ENCODE measurements around the gene RABGAP1.

RABGAP1 gene

DNA sequence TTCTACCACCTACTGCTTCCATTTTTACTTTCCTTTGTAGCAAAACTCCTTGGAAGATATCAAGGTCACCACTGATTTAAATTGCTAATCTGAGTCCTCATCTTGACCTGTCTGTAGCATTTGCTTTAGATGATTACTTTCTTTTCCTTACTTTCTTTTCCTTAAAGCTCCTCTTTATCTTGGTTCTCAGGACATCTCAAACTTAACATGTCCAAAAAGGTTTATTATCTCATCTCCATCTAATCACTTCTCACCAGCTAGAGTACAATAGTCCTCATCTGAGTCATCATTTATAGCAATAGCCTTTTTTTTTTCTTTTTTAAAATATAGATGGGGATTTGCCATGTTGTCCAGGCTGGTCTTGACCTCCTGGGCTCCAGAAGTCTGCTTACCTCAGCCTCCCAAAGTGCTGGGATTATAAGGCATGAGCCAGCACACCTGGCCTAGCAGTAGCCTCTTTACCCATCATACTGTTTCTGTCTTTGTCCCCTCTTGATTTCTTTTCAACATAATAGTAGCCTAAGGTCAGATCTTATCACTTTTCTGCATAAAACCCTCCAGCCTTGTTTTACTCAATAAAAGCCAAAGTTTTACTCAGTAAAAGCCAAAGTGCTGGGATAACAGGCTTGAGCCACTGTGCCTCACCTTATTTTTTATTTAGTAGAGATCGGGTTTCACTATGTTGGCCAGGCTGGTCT, 59.7 kb downstream of the RABGAP1 start:
- H3K27me3 ChIP-seq (ENCODE audit: control insufficient read depth in 1 of 2, insufficient read depth in 1 of 2, low read length in 2 of 2) = no peaks in the 10 kb centered on the region
- no peak for DNase-seq

DNA sequence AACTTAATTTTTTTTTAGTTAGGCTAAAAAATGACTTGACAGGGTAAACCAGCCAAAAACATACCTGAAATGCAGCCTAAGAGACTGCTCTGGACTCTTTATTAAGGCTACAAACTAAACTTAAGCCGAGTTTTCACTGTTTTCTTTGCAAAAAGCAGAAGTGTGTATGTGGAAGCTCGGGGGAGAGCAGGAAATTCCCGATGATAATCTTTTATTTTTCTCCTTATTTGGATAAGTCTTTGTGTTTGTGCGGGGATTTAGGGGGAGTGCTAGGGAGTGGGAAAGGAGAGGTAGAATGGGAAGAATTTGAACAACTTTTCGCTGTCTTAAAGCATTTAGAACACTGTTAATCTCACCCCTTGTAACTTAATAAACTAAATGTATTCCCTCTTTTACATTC, 61.9 kb downstream of the RABGAP1 start:
- no peak overlapping the region for H3K14ac ChIP-seq (ENCODE audit: low read length in 2 of 2)
- H3K79me1 ChIP-seq (replicated peaks; ENCODE audit: low read length, poor library complexity, severe bottlenecking) = peaks cover 1% of the 10 kb centered on the region
- no peak overlapping the region for H2AK5ac ChIP-seq (ENCODE audit: low read length, severe bottlenecking)
- H3K4ac ChIP-seq (ENCODE audit: low read depth in 1 of 2, low read length in 2 of 2) = no peak overlapping the region
- H3K9ac ChIP-seq (ENCODE audit: low read length) = peak overlapping the region; percentile 33
- no peak overlapping the region for H2BK12ac ChIP-seq (ENCODE audit: low read length in 2 of 2)
- H2BK15ac ChIP-seq (ENCODE audit: low read depth, poor library complexity, severe bottlenecking) = no peak overlapping the region
- H3K23ac ChIP-seq (ENCODE audit: low read length in 2 of 2) = no peak overlapping the region
- H2AFZ ChIP-seq (ENCODE audit: low read depth, low read length) = no peak overlapping the region
- H2BK5ac ChIP-seq (ENCODE audit: low read depth, low read length, poor library complexity, severe bottlenecking) = no peak overlapping the region
- H4K91ac ChIP-seq (ENCODE audit: low read length) = no peak overlapping the region
- no peaks in the 10 kb centered on the region for H3K9me3 ChIP-seq (ENCODE audit: control insufficient read depth, low read length)
- H4K8ac ChIP-seq (ENCODE audit: low read length) = no peak overlapping the region
- no peak overlapping the region for H3K4me2 ChIP-seq (ENCODE audit: low read length, poor library complexity, severe bottlenecking)
- no peaks in the 10 kb centered on the region for H3K4me1 ChIP-seq (ENCODE audit: control insufficient read depth, insufficient read depth, low read depth, low read length)
- no peak overlapping the region for H3K18ac ChIP-seq (ENCODE audit: low read depth in 1 of 2, low read length in 2 of 2)
- 59% methylated on average over 3 of the region's 5 CpGs for WGBS
- peaks cover 7 to 63% of the 10 kb centered on the region in 2 experiments for H3K36me3 ChIP-seq (ENCODE audit: control insufficient read depth in 1 of 2, insufficient read depth in 2 of 2, low read depth in 1 of 2, low read length in 2 of 2)
- peak overlapping the region; percentile 64 for H3K27ac ChIP-seq (ENCODE audit: low read length, poor library complexity, severe bottlenecking)
- H3K27me3 ChIP-seq (ENCODE audit: control insufficient read depth in 1 of 2, insufficient read depth in 1 of 2, low read length in 2 of 2) = no peaks in the 10 kb centered on the region
- H3K4me3 ChIP-seq (ENCODE audit: insufficient read depth in 1 of 2, low read depth in 1 of 2, low read length in 2 of 2) = no peak overlapping the region
- peak; percentile 7 for DNase-seq
- H2BK120ac ChIP-seq (ENCODE audit: low read depth, low read length) = no peak overlapping the region

More for the DNA sequence above, 59.7 kb downstream of the RABGAP1 start:
- Histone ChIP-seq H3K4ac (ENCODE audit: low read depth in 1 of 2, low read length in 2 of 2) (no peak overlapping the region), H3K79me1 (replicated peaks; ENCODE audit: low read length, poor library complexity, severe bottlenecking) (no peaks in the 10 kb centered on the region), H2BK12ac (ENCODE audit: low read length in 2 of 2) (no peak overlapping the region), H3K18ac (ENCODE audit: low read depth in 1 of 2, low read length in 2 of 2) (no peak overlapping the region), H4K91ac (ENCODE audit: low read length) (no peak overlapping the region), H3K36me3 (ENCODE audit: control insufficient read depth in 1 of 2, insufficient read depth in 2 of 2, low read depth in 1 of 2, low read length in 2 of 2) (peaks cover 0 to 68% of the 10 kb centered on the region in 2 experiments), H3K4me3 (ENCODE audit: insufficient read depth in 1 of 2, low read depth in 1 of 2, low read length in 2 of 2) (no peak overlapping the region), H3K9ac (ENCODE audit: low read length) (no peak overlapping the region), H2BK120ac (ENCODE audit: low read depth, low read length) (no peak overlapping the region), H3K23ac (ENCODE audit: low read length in 2 of 2) (no peak overlapping the region), H2BK15ac (ENCODE audit: low read depth, poor library complexity, severe bottlenecking) (no peak overlapping the region), H3K4me1 (ENCODE audit: control insufficient read depth, insufficient read depth, low read depth, low read length) (no peaks in the 10 kb centered on the region), H4K8ac (ENCODE audit: low read length) (no peak overlapping the region), H2AFZ (ENCODE audit: low read depth, low read length) (no peak overlapping the region), H3K9me3 (ENCODE audit: control insufficient read depth, low read length) (no peaks in the 10 kb centered on the region), H2AK5ac (ENCODE audit: low read length, severe bottlenecking) (no peak overlapping the region), H3K27ac (ENCODE audit: low read length, poor library complexity, severe bottlenecking) (no peak overlapping the region), H3K14ac (ENCODE audit: low read length in 2 of 2) (no peak overlapping the region), H3K4me2 (ENCODE audit: low read length, poor library complexity, severe bottlenecking) (no peak overlapping the region), H2BK5ac (ENCODE audit: low read depth, low read length, poor library complexity, severe bottlenecking) (no peak overlapping the region)
- 100% methylated on average over 1 of the region's 1 CpG for WGBS

DNA sequence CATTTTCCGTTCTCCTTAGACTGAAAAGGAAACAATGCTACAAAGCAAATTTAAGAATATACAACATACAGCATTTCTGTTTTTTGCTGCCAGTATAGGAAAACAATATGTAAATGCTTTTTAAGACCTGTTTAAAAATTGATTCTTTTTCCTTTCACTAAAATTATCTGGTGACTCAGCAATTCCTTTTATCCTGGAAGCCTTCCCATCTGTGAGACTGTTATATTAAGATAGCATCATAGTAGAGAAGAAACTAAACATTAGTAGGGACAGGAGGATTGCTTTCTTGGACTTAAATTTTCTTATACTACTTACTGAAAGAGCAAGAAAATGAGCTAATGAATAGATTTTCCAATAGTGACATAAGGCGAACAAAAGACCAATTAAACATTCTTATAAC, 62.6 kb downstream of the RABGAP1 start:
- Histone ChIP-seq H4K91ac (ENCODE audit: low read length) (no peak overlapping the region), H3K79me1 (replicated peaks; ENCODE audit: low read length, poor library complexity, severe bottlenecking) (peaks cover 3% of the 10 kb centered on the region), H3K18ac (ENCODE audit: low read depth in 1 of 2, low read length in 2 of 2) (no peak overlapping the region), H3K23ac (ENCODE audit: low read length in 2 of 2) (no peak overlapping the region), H3K9ac (ENCODE audit: low read length) (peak overlapping the region; percentile 33), H2BK5ac (ENCODE audit: low read depth, low read length, poor library complexity, severe bottlenecking) (no peak overlapping the region), H3K36me3 (ENCODE audit: control insufficient read depth in 1 of 2, insufficient read depth in 2 of 2, low read depth in 1 of 2, low read length in 2 of 2) (peaks cover 7 to 57% of the 10 kb centered on the region in 2 experiments), H3K4ac (ENCODE audit: low read depth in 1 of 2, low read length in 2 of 2) (no peak overlapping the region), H3K27me3 (ENCODE audit: control insufficient read depth in 1 of 2, insufficient read depth in 1 of 2, low read length in 2 of 2) (no peaks in the 10 kb centered on the region), H2BK12ac (ENCODE audit: low read length in 2 of 2) (no peak overlapping the region), H3K27ac (ENCODE audit: low read length, poor library complexity, severe bottlenecking) (no peak overlapping the region), H3K4me1 (ENCODE audit: control insufficient read depth, insufficient read depth, low read depth, low read length) (no peaks in the 10 kb centered on the region), H3K4me2 (ENCODE audit: low read length, poor library complexity, severe bottlenecking) (no peak overlapping the region), H3K4me3 (ENCODE audit: insufficient read depth in 1 of 2, low read depth in 1 of 2, low read length in 2 of 2) (no peak overlapping the region), H2AK5ac (ENCODE audit: low read length, severe bottlenecking) (no peak overlapping the region), H2AFZ (ENCODE audit: low read depth, low read length) (no peak overlapping the region), H4K8ac (ENCODE audit: low read length) (no peak overlapping the region), H3K9me3 (ENCODE audit: control insufficient read depth, low read length) (no peaks in the 10 kb centered on the region), H2BK15ac (ENCODE audit: low read depth, poor library complexity, severe bottlenecking) (no peak overlapping the region), H2BK120ac (ENCODE audit: low read depth, low read length) (no peak overlapping the region), H3K14ac (ENCODE audit: low read length in 2 of 2) (no peak overlapping the region)
- DNase-seq = peak; percentile 31
- no CpG with 5 or more reads among the region's 2 CpGs for WGBS

GRCh38 chr9:123005964-123006363, 65.1 kb downstream of the RABGAP1 start:
- peaks cover 7 to 60% of the 10 kb centered on the region in 2 experiments for H3K36me3 ChIP-seq (ENCODE audit: control insufficient read depth in 1 of 2, insufficient read depth in 2 of 2, low read depth in 1 of 2, low read length in 2 of 2)
- no CpG with 5 or more reads among the region's 1 CpG for WGBS
- H2BK12ac ChIP-seq (ENCODE audit: low read length in 2 of 2) = no peak overlapping the region
- H3K4me2 ChIP-seq (ENCODE audit: low read length, poor library complexity, severe bottlenecking) = no peak overlapping the region
- H3K9ac ChIP-seq (ENCODE audit: low read length) = no peak overlapping the region
- H3K4me1 ChIP-seq (ENCODE audit: control insufficient read depth, insufficient read depth, low read depth, low read length) = no peaks in the 10 kb centered on the region
- peak; percentile 5 for DNase-seq
- H2AK5ac ChIP-seq (ENCODE audit: low read length, severe bottlenecking) = no peak overlapping the region
- no peak overlapping the region for H3K14ac ChIP-seq (ENCODE audit: low read length in 2 of 2)
- H3K27ac ChIP-seq (ENCODE audit: low read length, poor library complexity, severe bottlenecking) = no peak overlapping the region
- H3K79me1 ChIP-seq (replicated peaks; ENCODE audit: low read length, poor library complexity, severe bottlenecking) = peaks cover 5% of the 10 kb centered on the region
- H3K27me3 ChIP-seq (ENCODE audit: control insufficient read depth in 1 of 2, insufficient read depth in 1 of 2, low read length in 2 of 2) = no peaks in the 10 kb centered on the region
- H4K91ac ChIP-seq (ENCODE audit: low read length) = no peak overlapping the region
- H3K18ac ChIP-seq (ENCODE audit: low read depth in 1 of 2, low read length in 2 of 2) = no peak overlapping the region
- H3K4ac ChIP-seq (ENCODE audit: low read depth in 1 of 2, low read length in 2 of 2) = no peak overlapping the region
- H2BK5ac ChIP-seq (ENCODE audit: low read depth, low read length, poor library complexity, severe bottlenecking) = no peak overlapping the region
- no peak overlapping the region for H2BK15ac ChIP-seq (ENCODE audit: low read depth, poor library complexity, severe bottlenecking)
- no peaks in the 10 kb centered on the region for H3K9me3 ChIP-seq (ENCODE audit: control insufficient read depth, low read length)
- H3K23ac ChIP-seq (ENCODE audit: low read length in 2 of 2) = no peak overlapping the region
- H2BK120ac ChIP-seq (ENCODE audit: low read depth, low read length) = no peak overlapping the region
- no peak overlapping the region for H3K4me3 ChIP-seq (ENCODE audit: insufficient read depth in 1 of 2, low read depth in 1 of 2, low read length in 2 of 2)
- H4K8ac ChIP-seq (ENCODE audit: low read length) = no peak overlapping the region
- no peak overlapping the region for H2AFZ ChIP-seq (ENCODE audit: low read depth, low read length)

All from mesenchymal stem cell (in vitro differentiated cells and primary cell).